ENCODE measurements around the gene SNRK. TPM values are rescaled to one million over a fixed set of nuclear protein-coding genes. Genes with fewer than 3 reads are reported as not detected.
A peak's percentile ranks its signal among the peaks of the same experiment; 100 is the strongest.

SNRK gene
- total and polyA plus RNA-seq, 2 experiments from 2014 or later: 5.5 to 18.8 TPM

DNA sequence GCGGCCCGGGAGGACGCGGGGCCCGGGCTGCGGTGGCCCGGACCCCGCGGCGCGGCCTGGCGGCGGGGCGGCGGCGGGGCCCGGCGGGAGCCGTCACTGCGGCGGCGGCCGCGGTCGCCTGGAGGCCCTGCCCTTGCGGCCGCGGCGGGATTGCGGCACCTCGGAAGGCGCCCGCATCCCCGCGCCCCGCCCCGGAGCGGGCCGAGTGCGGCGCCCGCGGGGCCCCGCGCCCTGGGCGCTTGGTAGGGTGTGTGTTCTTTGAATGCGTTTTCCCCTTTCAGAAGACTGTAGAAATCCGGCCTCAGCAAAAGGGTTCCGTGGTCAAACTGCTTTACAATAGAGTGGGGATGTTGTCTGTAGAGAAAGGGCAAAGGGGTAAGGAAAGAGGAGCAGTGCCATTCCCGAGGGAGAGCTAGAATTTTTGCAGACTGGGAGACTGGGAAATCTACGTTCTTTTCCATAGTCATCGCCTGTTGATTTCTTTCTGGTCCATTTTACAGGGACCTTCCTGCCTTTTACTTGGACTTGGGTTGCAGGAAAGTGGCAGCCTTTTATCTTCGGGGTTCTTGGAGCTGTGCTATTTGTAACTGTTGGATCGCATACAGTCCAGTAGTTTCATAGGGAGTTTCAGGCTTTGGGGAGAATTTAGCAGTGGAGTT, 630 bp downstream of the SNRK start (continued):
- no peak for TF ChIP-seq ZNF462 (CRISPR knock-in tag; IDR thresholded peaks at IDR 0.05)
- TF ChIP-seq, protein P1, sequence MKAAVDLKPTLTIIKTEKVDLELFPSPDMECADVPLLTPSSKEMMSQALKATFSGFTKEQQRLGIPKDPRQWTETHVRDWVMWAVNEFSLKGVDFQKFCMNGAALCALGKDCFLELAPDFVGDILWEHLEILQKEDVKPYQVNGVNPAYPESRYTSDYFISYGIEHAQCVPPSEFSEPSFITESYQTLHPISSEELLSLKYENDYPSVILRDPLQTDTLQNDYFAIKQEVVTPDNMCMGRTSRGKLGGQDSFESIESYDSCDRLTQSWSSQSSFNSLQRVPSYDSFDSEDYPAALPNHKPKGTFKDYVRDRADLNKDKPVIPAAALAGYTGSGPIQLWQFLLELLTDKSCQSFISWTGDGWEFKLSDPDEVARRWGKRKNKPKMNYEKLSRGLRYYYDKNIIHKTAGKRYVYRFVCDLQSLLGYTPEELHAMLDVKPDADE (IDR thresholded peaks at IDR 0.05): no peak
- TF ChIP-seq POLR2AphosphoS5 (IDR thresholded peaks at IDR 0.05; ENCODE audit: low read depth): no peak
- TF ChIP-seq EZH2phosphoT487 (IDR thresholded peaks at IDR 0.05; ENCODE audit: unreplicated experiment): no peak
- no peak for TF ChIP-seq NANOG (IDR thresholded peaks at IDR 0.05; ENCODE audit: borderline replicate concordance)

GRCh38 chr3:43287500-43287873, 1.1 kb downstream of the SNRK start:
- Histone ChIP-seq H3K27me3 (ENCODE audit: insufficient read depth) (peaks cover 13% of the 10 kb centered on the region), H3K79me2 (replicated peaks; ENCODE audit: insufficient read depth) (peaks cover 55% of the 10 kb centered on the region), H3K4me1 (ENCODE audit: insufficient read depth) (peaks cover 17% of the 10 kb centered on the region), H2AFZ (no peak overlapping the region), H3K9me2 (ENCODE audit: insufficient read depth) (no peaks in the 10 kb centered on the region), H4K20me1 (replicated peaks; ENCODE audit: insufficient read depth) (peaks cover 15% of the 10 kb centered on the region), H3F3A (replicated peaks; ENCODE audit: low read depth) (peaks cover 5% of the 10 kb centered on the region; the same call in 1 of the 2 replicates), H3K4me2 (peak overlapping the region; percentile 91), H3K4me3 (peak overlapping the region; percentile 85), H3K36me3 (ENCODE audit: insufficient read depth) (no peaks in the 10 kb centered on the region), H3K27ac (ENCODE audit: low read depth) (no peak overlapping the region)
- Mint-ChIP-seq H3K27me3 (ENCODE audit: insufficient read depth, low read depth, poor library complexity) (peaks cover 14% of the 10 kb centered on the region), H3K27ac (no peak overlapping the region; the same call in 1 of the 2 replicates), H3K4me1 (peaks cover 33% of the 10 kb centered on the region), H3K9me3 (no peaks in the 10 kb centered on the region), H3K4me3 (peak overlapping the region; percentile 90), H3K36me3 (ENCODE audit: low read depth) (no peaks in the 10 kb centered on the region)
- no peak for TF ChIP-seq CREB1 (CRISPR knock-in tag; IDR thresholded peaks at IDR 0.05; ENCODE audit: low read depth)
- TF ChIP-seq NANOG (IDR thresholded peaks at IDR 0.05; ENCODE audit: borderline replicate concordance): no peak
- TF ChIP-seq, protein P1 (IDR thresholded peaks at IDR 0.05): no peak
- DNase-seq (ENCODE audit: low spot score): peak; percentile 14
- no peak for ATAC-seq

All from GM23338 (cell line).